Measurements from ENCODE around the gene PIK3C2G. TPM values are rescaled to one million over a fixed set of nuclear protein-coding genes. Genes with fewer than 3 reads are reported as not detected.

PIK3C2G gene
- total RNA-seq, 1 experiment from 2014 or later: not detected

DNA sequence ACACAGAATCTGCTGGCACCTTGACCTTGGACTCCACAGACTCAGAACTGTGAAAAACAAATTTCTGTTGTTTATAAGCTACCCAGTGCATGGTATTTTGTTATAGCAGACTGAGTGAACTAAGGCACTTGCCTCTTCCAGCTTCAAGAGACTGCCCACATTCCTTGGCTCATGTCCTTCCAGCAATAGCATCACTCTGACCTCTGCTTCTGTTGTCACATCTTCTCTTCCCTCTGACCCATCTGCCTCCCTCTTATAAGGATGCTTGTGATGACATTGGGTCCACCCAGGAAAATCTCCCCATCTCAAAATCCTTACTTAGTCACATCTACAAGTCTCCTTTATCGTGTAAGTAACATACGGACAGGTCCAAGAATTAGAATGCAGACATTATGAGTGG, 200.4 kb downstream of the PIK3C2G start:
- H3K4me3 ChIP-seq (ENCODE audit: low read depth in 2 of 2, low read length in 2 of 2): no peak overlapping the region
- no peaks in the 10 kb centered on the region for H3K27me3 ChIP-seq (ENCODE audit: control insufficient read depth, insufficient read depth, low read length)
- H3K9me3 ChIP-seq (ENCODE audit: control insufficient read depth, insufficient read depth, low read depth, low read length): no peaks in the 10 kb centered on the region
- ChIA-PET POLR2A (no interaction called here), CTCF (no interaction called here)
- no TSS peak for BruUV-seq (replicated peaks)
- no peaks in the 10 kb centered on the region for H3K4me1 ChIP-seq (ENCODE audit: control insufficient read depth, insufficient read depth, low read length)
- intact Hi-C loops (cut with micrococcal nuclease; ENCODE audit: unreplicated experiment) (no loop called here), in situ Hi-C loops (cut with HindIII; ENCODE audit: low pct_unique_long_range_greater_than_20kb, low sequenced_read_pairs) (no loop called here)
- TF ChIP-seq SIN3A (IDR thresholded peaks at IDR 0.05; ENCODE audit: borderline replicate concordance, insufficient read depth, low read depth, low read length): no peak
- TF ChIP-seq POLR2AphosphoS5 (IDR thresholded peaks at IDR 0.05; ENCODE audit: low read depth, low read length): no peak
- TF ChIP-seq, protein P1, sequence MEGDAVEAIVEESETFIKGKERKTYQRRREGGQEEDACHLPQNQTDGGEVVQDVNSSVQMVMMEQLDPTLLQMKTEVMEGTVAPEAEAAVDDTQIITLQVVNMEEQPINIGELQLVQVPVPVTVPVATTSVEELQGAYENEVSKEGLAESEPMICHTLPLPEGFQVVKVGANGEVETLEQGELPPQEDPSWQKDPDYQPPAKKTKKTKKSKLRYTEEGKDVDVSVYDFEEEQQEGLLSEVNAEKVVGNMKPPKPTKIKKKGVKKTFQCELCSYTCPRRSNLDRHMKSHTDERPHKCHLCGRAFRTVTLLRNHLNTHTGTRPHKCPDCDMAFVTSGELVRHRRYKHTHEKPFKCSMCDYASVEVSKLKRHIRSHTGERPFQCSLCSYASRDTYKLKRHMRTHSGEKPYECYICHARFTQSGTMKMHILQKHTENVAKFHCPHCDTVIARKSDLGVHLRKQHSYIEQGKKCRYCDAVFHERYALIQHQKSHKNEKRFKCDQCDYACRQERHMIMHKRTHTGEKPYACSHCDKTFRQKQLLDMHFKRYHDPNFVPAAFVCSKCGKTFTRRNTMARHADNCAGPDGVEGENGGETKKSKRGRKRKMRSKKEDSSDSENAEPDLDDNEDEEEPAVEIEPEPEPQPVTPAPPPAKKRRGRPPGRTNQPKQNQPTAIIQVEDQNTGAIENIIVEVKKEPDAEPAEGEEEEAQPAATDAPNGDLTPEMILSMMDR (IDR thresholded peaks at IDR 0.05): no peak
- TF ChIP-seq, protein P2, sequence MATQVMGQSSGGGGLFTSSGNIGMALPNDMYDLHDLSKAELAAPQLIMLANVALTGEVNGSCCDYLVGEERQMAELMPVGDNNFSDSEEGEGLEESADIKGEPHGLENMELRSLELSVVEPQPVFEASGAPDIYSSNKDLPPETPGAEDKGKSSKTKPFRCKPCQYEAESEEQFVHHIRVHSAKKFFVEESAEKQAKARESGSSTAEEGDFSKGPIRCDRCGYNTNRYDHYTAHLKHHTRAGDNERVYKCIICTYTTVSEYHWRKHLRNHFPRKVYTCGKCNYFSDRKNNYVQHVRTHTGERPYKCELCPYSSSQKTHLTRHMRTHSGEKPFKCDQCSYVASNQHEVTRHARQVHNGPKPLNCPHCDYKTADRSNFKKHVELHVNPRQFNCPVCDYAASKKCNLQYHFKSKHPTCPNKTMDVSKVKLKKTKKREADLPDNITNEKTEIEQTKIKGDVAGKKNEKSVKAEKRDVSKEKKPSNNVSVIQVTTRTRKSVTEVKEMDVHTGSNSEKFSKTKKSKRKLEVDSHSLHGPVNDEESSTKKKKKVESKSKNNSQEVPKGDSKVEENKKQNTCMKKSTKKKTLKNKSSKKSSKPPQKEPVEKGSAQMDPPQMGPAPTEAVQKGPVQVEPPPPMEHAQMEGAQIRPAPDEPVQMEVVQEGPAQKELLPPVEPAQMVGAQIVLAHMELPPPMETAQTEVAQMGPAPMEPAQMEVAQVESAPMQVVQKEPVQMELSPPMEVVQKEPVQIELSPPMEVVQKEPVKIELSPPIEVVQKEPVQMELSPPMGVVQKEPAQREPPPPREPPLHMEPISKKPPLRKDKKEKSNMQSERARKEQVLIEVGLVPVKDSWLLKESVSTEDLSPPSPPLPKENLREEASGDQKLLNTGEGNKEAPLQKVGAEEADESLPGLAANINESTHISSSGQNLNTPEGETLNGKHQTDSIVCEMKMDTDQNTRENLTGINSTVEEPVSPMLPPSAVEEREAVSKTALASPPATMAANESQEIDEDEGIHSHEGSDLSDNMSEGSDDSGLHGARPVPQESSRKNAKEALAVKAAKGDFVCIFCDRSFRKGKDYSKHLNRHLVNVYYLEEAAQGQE (IDR thresholded peaks at IDR 0.05; ENCODE audit: insufficient read depth in 1 of 2, low read depth in 2 of 2, low read length in 1 of 2): no peak
- no peak for TF ChIP-seq TCF7L2 (IDR thresholded peaks at IDR 0.05; ENCODE audit: low read depth, low read length)
- ATAC-seq: no peak
- H3K36me3 ChIP-seq (ENCODE audit: control insufficient read depth, insufficient read depth, low read length): no peaks in the 10 kb centered on the region
- H3K27ac ChIP-seq (ENCODE audit: low read length): no peak overlapping the region
- DNase-seq (ENCODE audit: low read depth, low spot score): no peak

DNA sequence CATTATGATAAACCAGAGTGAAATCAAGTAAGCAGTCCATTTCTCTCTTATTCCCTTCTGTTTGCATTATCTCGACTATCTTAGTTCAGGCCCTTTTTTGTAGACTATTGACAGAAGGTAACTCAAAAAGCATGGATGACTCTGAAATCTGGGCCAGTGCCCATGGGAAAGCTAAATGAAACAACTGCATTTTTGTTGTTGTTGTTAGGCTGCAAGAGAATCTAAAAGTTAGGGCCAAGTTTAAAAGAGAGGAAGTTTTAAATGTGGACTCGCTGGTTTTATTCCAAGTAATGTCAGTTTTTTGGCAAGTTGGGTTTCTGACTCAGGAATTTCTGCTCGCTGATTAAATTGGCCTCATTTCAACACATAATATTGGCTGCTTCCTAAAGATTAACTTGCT, 201.1 kb downstream of the PIK3C2G start:
- H3K36me3 ChIP-seq (ENCODE audit: control insufficient read depth, insufficient read depth, low read length): no peaks in the 10 kb centered on the region
- no peak overlapping the region for H3K27ac ChIP-seq (ENCODE audit: low read length)
- CTCF ChIA-PET: no interaction called here
- H3K4me3 ChIP-seq (ENCODE audit: low read depth in 2 of 2, low read length in 2 of 2): no peak overlapping the region
- DNase-seq (ENCODE audit: low read depth, low spot score) (no peak), ATAC-seq (no peak)
- TF ChIP-seq SIN3A (IDR thresholded peaks at IDR 0.05; ENCODE audit: borderline replicate concordance, insufficient read depth, low read depth, low read length): no peak
- TF ChIP-seq, protein P2 (IDR thresholded peaks at IDR 0.05; ENCODE audit: insufficient read depth in 1 of 2, low read depth in 2 of 2, low read length in 1 of 2): no peak
- no peak for TF ChIP-seq TCF7L2 (IDR thresholded peaks at IDR 0.05; ENCODE audit: low read depth, low read length)
- TF ChIP-seq, protein P1 (IDR thresholded peaks at IDR 0.05): no peak
- TF ChIP-seq POLR2AphosphoS5 (IDR thresholded peaks at IDR 0.05; ENCODE audit: low read depth, low read length): no peak
- no peaks in the 10 kb centered on the region for H3K4me1 ChIP-seq (ENCODE audit: control insufficient read depth, insufficient read depth, low read length)
- no peaks in the 10 kb centered on the region for H3K27me3 ChIP-seq (ENCODE audit: control insufficient read depth, insufficient read depth, low read length)
- POLR2A ChIA-PET: no interaction called here
- BruUV-seq (replicated peaks): no TSS peak
- in situ Hi-C loops (cut with HindIII; ENCODE audit: low pct_unique_long_range_greater_than_20kb, low sequenced_read_pairs) (no loop called here), intact Hi-C loops (cut with micrococcal nuclease; ENCODE audit: unreplicated experiment) (no loop called here)
- no peaks in the 10 kb centered on the region for H3K9me3 ChIP-seq (ENCODE audit: control insufficient read depth, insufficient read depth, low read depth, low read length)
